Measurements from ENCODE around the gene NBEAL2. TPM values are rescaled to one million over a fixed set of nuclear protein-coding genes. Genes with fewer than 3 reads are reported as not detected.

Gene NBEAL2
- total and polyA plus RNA-seq, 2 of the 8 experiments (the other 6 are each of a cell fraction or from before 2014, with no cell fraction given): 27.3 to 46.9 TPM

DNA sequence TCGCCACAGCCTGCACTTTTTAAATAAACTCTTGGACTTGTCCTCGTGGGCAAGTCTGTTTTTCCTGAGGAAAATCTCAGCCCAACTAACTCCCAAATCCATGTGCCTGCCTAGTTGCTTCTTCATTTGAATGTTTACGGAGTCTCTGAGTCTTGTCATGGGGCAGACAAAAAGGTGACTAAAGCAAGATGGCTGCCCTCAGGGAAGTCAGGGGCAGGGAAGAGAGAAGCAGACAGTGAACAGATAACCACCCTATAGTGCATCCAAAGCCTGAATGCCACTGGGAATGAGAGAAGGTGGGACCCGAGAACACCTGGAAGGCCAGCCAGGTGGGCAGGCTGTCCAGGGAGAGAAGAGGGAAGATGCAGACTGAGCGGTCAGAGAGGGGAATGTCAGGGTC is 24.3 kb upstream of the NBEAL2 start:
- Histone ChIP-seq H3K56ac (replicated peaks; ENCODE audit: insufficient read length, low read depth, low read length) (no peak overlapping the region), H2BK120ac (replicated peaks; ENCODE audit: low read depth, low read length) (no peak overlapping the region), H4K8ac (ENCODE audit: extremely low read depth, insufficient read depth, low read length) (no peak overlapping the region), H3K9me3 (ENCODE audit: insufficient read depth in 2 of 2, low read depth in 1 of 2, low read length in 1 of 2) (no peaks in the 10 kb centered on the region), H3K18ac (ENCODE audit: extremely low read depth, low read length) (no peak overlapping the region), H3K4me1 (replicated peaks in 1 of 4; ENCODE audit: control insufficient read depth in 3 of 4, insufficient read depth in 4 of 4, low read length in 3 of 4) (peaks cover 2 to 11% (median 6%) of the 10 kb centered on the region in 4 experiments; a peak in 5 of 7 replicates), H2BK15ac (ENCODE audit: low read length) (no peak overlapping the region), H3K14ac (ENCODE audit: insufficient read length) (no peak overlapping the region), H3K27ac (ENCODE audit: low read depth, low read length) (no peak overlapping the region), H3K27me3 (replicated peaks in 1 of 4; ENCODE audit: control insufficient read depth in 3 of 4, extremely low read depth in 1 of 4, insufficient read depth in 3 of 4, low read length in 3 of 4) (no peaks in the 10 kb centered on the region), H3K79me1 (ENCODE audit: low read depth, low read length) (peaks cover 51% of the 10 kb centered on the region), H2BK20ac (ENCODE audit: low read length) (no peak overlapping the region), H3K23ac (ENCODE audit: insufficient read length) (no peak overlapping the region), H2AFZ (ENCODE audit: low read length) (no peak overlapping the region), H3K36me3 (ENCODE audit: control insufficient read depth in 2 of 4, insufficient read depth in 4 of 4, low read length in 3 of 4) (no peaks in the 10 kb centered on the region), H3K9ac (replicated peaks in 1 of 4; ENCODE audit: extremely low read depth in 1 of 4, low read depth in 3 of 4, low read length in 3 of 4) (no peak overlapping the region), H3K4ac (replicated peaks; ENCODE audit: insufficient read length, low read depth, low read length) (no peak overlapping the region), H3K4me3 (ENCODE audit: extremely low read depth in 1 of 4, insufficient read depth in 2 of 4, low read depth in 3 of 4, low read length in 4 of 4) (no peak overlapping the region), H4K91ac (replicated peaks; ENCODE audit: insufficient read length, low read length) (no peak overlapping the region), H2BK12ac (ENCODE audit: low read depth, low read length) (no peak overlapping the region), H2BK5ac (ENCODE audit: low read depth, low read length) (no peak overlapping the region), H3K79me2 (ENCODE audit: control insufficient read depth in 1 of 2, insufficient read depth in 2 of 2, low read length in 2 of 2) (peaks cover 40 to 94% of the 10 kb centered on the region in 2 experiments), H4K20me1 (replicated peaks in 1 of 2; ENCODE audit: control insufficient read depth in 1 of 2, insufficient read depth in 2 of 2, low read length in 2 of 2) (peaks cover 37 to 52% of the 10 kb centered on the region in 2 experiments), H2AK5ac (ENCODE audit: low read depth, low read length) (no peak overlapping the region; the same call in 1 of the 2 replicates), H4K5ac (ENCODE audit: insufficient read length, low read depth, low read length) (no peak overlapping the region), H3K4me2 (ENCODE audit: insufficient read depth in 1 of 2, low read depth in 2 of 2, low read length in 2 of 2) (no peak overlapping the region), H3K23me2 (ENCODE audit: low read depth, low read length) (no peaks in the 10 kb centered on the region; the same call in 1 of the 2 replicates)
- TF ChIP-seq MAFK (IDR thresholded peaks at IDR 0.05; ENCODE audit: low read depth, low read length) (no peak), NRF1 (IDR thresholded peaks at IDR 0.05; ENCODE audit: low read depth, low read length) (no peak), YY1 (IDR thresholded peaks at IDR 0.05; ENCODE audit: low read depth, low read length) (peak; percentile 65; the same call in 1 of the 2 replicates)
- WGBS, 2 experiments (ENCODE audit: extremely low coverage in 1 of 2, insufficient coverage in 1 of 2, insufficient read length in 1 of 2, insufficient replicate concordance in 2 of 2, low coverage in 1 of 2, low lambda C conversion rate in 2 of 2, missing lambda C conversion rate in 1 of 2): 92% methylated on average over 5 of the region's 5 CpGs; no CpG with 5 or more reads in 1 of the 2 experiments
- POLR2A ChIA-PET (ENCODE audit: partially characterized antibody): no interaction called here
- DNase-seq (ENCODE audit: low read depth in 1 of 2, low spot score in 2 of 2) (no peak), FAIRE-seq (no peak)
- CTCF ChIA-PET (ENCODE audit: partially characterized antibody): no interaction called here
